ENCODE measurements around the gene DSC1.
"Not testable (repeated sequence)": the region's sequence is repeated elsewhere in the genome, so short reads cannot be mapped to it uniquely, and the experiment has no call there.

The DSC1 gene

DNA sequence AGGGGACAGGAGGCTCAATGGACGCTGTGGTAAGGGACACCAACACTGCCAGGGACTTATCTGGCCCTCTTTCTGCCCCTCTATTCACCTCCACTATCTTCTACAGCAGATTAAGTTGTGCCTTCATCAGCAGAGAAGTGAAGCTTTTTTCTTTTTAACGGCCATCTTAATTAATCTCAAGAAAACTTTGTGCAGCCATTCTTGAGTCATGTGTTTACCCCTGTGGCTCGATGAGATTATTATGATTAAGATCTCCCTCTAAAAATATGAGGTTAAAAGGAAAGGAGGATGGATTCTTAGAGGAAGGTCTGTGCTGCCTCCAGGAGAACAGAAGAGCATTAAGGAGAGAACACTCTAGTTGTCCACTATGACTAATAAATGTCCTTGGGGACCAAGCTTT lies 32.4 kb upstream of the DSC1 start:
- TF ChIP-seq CTCF (IDR thresholded peaks at IDR 0.05; ENCODE audit: low read depth, low read length): no peak
- no peak overlapping the region for H3K4me3 ChIP-seq (ENCODE audit: low read depth, low read length)

- TF ChIP-seq CTCF (IDR thresholded peaks at IDR 0.05; ENCODE audit: low read depth, low read length): no peak
- H3K4me3 ChIP-seq (ENCODE audit: low read depth, low read length): no peak overlapping the region
Measured at GRCh38 chr18:31192086-31192776, 29.6 kb upstream of the DSC1 start.

- TF ChIP-seq CTCF (IDR thresholded peaks at IDR 0.05; ENCODE audit: low read depth, low read length): no peak
Measured at GRCh38 chr18:31190919-31191318, 28.3 kb upstream of the DSC1 start.

DNA sequence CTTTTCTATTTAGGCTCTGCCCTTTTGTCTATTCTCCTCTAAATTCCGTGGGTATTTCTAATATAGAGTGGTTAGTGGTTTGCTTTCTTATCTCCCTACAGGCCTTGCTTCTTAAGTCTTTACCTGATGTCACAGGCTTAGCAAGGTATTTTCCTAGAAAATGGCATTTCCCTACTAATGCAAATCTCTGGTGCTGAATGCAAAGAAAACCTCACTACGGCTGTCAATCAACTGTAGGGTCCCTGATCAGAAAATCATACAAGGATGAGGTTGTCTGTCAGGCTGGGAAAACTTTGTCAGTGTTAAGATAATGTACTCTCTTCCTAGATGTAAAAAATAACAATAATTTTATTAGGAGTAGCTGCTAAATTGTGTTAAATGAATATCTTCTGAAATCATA lies 27.1 kb upstream of the DSC1 start:
- no peak for TF ChIP-seq CTCF (IDR thresholded peaks at IDR 0.05; ENCODE audit: low read depth, low read length)
- no peak overlapping the region for H3K4me3 ChIP-seq (ENCODE audit: low read depth, low read length)

More at GRCh38 chr18:31190919-31191318, 28.3 kb upstream of the DSC1 start:
- no peak overlapping the region for H3K4me3 ChIP-seq (ENCODE audit: low read depth, low read length)

GRCh38 chr18:31185186-31185950 lies 22.7 kb upstream of the DSC1 start:
- no peak overlapping the region for H3K4me3 ChIP-seq (ENCODE audit: low read depth, low read length)
- no peak for TF ChIP-seq CTCF (IDR thresholded peaks at IDR 0.05; ENCODE audit: low read depth, low read length)

- TF ChIP-seq CTCF (IDR thresholded peaks at IDR 0.05; ENCODE audit: low read depth, low read length): no peak
- no peak overlapping the region for H3K4me3 ChIP-seq (ENCODE audit: low read depth, low read length)
Measured at GRCh38 chr18:31183302-31183701, 20.6 kb upstream of the DSC1 start.

DNA sequence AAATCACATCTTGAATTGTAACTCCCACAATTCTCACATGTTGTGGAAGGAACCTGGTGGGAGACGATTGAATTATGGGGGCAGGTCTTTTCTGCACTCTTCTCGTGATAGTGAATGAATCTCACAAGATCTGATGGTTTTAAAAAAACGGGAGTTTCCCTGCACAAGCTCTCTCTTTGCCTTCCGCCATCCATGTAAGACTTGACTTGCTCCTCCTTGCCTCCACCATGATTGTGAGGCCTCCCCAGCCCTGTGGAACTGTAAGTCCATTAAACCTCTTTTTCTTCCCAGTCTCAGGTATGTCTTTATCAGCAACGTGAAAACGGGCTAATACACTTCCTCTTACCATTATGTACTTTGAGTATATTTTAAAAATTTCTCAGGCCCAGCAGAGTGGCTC lies 14.7 kb upstream of the DSC1 start:
- not testable (repeated sequence) for H3K4me3 ChIP-seq (ENCODE audit: low read depth, low read length)
